DMS79 treated with DMSO at 0.1 percent for 48 hours (cell line): ENCODE data around the gene CPT1C.

Experiments used
- DNase-seq: peaks from one replicate; lab custom pipeline; 2025; lab: John Stamatoyannopoulos, UW

Gene CPT1C

DNA sequence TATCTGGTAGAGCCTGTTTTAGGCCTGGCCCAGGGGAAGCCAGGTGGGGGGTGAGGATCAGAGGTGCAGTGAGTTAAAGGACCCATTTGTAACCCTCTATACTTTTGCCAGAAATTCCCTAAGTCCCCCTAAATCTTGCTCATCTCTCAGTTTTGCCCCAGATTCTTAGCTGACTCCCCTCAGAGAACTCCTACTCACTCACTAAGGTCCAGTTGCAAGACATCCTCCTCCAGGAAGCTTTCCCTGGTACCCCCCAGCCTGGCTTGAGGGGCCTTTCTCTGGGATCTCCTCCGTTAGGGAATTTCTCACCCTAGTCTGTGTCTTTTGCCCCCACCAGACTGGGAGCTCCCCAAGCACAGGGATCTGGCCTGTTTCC, 70.3 kb downstream of the CPT1C start:
- DNase-seq = no peak

GRCh38 chr19:49761625-49762311, 70.9 kb downstream of the CPT1C start:
- no peak for DNase-seq

DNA sequence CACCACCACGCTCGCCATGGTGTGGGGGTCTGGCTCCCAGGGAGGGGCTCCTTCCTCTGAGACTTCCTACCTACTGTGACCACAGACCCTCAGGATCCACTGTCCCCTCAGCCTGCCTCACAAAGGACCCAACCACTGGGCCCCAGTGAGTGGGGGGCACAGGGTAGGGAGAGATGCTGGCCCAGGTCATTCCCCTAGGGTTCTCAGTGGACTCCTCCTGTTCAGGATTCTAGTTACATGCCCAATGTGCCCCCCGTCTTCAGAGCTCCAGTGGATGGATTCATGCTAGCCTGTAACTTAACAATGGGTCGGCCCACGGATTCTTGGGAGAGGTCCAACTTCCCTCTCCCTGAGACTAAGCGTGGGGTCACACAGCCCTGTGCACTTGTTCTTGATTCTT, 72.3 kb downstream of the CPT1C start, which contains the start of gene TSKS:
Gene TSKS, minus strand, starts transcription at position 77 of the 400 bp plus-strand sequence. Its CDS starts 59 bp downstream, at position 18.
- DNase-seq = no peak
